Activated CD4-positive, alpha-beta T cell treated with anti-CD3 and anti-CD28 coated beads for 48 hours (primary cell): ENCODE data around the gene RAB25.
"Not testable (repeated sequence)": the region's sequence is repeated elsewhere in the genome, so short reads cannot be mapped to it uniquely, and the experiment has no call there.

Experiments
- DNase-seq: peaks from one replicate; pipeline ENCODE4 v3.0.0-alpha.2; 2020

The RAB25 gene

DNA sequence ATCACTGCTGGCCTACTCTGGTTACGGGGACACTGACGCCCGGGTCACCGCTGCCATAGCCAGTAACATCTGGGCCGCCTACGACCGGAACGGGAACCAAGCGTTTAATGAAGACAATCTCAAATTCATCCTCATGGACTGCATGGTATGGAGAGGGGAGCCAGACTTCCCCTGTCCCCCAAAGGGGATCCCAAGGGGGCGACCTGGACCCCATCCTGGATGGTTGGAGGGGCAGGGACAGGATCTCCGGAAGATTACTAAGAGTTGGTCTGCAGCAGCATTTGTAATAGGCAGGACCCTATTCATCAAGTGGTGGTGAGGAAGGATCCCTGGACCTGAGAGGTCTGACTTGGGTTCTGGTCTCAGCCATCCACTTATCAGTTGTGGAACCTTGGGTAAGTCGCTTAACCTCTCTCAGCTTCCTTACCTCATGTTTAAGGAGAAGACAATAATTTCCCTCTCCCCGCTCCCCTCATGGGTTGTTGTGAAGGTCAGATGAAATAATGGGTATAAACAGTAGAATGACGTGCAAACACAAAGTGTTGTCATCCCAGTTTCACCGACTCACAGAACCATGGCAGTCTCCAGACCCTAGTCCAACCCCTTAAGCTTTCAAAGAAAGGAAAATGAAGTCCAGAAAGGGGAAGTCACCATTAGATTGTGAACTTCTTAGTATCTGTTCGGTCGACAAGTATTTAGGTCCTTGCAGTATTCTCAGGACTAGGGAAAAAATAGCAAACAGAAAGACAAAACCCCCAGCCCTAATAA lies 5.5 kb upstream of the RAB25 start:
- no peak for DNase-seq

DNA sequence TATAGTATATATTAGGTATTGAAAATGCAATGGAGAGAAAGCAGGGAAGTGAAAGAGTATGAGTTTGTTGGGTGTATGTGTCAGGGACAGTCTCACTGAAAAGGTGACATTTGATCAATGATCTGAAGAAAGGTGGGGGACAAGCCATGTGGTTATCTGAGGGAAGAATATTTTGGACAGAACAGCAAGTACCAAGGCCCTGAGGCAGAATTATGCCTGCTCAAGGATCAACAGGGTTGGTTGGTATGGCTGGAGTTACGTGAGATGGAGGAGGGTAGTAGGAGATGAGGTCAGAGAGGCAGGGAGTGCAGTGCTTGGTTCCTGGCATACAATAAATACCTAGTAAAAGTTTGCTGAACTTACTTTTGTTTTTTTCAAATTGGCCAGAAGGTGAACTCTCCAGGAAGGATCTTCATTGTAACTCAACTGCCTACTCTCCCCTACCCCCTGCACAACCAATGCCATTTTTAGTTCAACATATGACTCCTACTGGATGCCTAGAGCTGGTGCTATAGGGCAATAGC lies 4.6 kb upstream of the RAB25 start:
- DNase-seq = no peak

DNA sequence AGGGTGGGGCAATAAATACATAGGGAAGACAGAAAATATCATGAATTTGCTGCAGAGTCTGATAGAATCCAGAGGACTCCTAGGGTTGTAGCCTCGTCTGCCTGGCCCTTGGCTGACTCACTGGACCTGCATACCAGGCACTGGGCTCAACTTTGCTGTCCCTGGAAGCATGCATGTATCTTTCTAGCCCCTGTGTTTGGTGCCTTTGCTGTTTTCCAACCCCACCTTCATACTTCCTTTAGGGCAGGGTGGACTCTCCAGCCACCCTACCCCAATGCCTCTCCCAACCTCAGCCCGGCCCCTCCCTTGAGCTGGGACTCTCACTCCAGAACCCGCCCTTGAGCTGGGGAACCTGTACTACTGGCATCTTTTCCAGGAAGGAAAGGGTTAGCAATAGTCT lies 1.2 kb downstream of the RAB25 start:
- DNase-seq = no peak

GRCh38 chr1:156063997-156064285 lies 3.0 kb downstream of the RAB25 start:
- DNase-seq = no peak

DNA sequence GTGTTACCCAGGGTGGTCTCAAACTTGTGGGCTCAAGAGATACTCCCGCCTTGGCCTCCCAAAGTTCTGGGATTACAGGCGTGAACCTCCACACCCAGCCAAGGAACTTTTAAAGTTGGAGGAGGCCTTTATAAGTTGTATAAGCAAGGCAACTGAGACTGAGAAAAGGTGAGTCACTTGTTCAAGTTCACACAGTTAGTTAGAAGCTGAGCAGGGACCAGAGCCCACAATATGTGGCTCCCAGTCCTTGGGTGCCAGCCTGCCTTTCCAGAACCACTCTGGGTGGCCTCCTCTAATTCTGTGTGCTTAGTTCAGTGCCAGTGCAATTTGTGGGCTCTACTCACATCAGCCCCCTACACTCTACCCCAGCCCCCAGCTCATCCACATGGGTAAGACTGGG lies 3.7 kb downstream of the RAB25 start:
- DNase-seq = no peak

DNA sequence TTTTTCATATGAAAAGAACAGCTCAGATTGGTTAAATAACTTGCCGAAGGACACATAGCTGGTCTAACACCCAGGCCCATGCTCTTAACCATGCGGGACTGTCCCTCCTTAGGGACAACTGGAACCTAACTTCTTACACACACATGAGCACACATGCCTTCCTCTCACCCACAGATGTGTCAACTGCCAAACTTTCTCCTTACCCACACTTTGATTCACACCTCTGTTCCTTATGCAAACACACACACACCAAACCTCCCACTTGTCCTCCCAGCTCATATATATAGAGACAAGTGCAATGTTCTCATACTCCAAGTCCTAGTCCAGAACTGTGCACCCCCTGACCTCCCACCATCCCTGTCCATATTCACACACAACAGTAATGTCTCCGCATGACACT lies 4.3 kb downstream of the RAB25 start:
- no peak for DNase-seq

DNA sequence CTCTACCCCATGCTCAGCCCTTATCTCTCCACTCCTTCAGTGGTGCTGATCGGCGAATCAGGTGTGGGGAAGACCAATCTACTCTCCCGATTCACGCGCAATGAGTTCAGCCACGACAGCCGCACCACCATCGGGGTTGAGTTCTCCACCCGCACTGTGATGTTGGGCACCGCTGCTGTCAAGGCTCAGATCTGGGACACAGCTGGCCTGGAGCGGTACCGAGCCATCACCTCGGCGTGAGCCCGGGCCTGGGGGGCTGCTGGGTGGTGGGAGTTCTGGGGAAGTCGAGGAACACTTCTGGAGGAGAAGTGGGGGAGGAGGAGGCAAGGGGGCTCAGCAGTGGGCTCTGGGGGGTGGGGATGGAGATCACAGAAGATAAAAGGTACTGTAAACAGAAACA lies 4.9 kb downstream of the RAB25 start:
- no peak for DNase-seq

DNA sequence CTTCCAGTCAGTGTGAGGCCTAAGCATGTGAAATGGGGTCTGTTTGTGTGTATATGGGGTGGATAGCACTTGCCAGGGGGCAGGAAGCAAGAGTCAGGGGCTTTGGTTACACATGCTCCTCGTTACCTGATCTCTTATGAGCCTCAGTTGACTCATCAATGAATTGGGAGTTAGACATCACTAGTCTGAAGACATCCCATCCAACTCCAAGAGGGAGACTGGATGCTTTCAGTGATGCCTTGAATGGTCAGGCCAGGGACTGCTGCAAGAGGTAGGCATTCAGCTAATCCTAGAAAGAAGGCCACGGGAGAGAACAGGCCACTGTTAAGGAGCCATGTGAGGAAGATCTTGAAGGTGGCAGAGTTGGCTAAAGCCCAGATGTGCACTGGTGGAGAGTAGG lies 6.3 kb downstream of the RAB25 start:
- no peak for DNase-seq

DNA sequence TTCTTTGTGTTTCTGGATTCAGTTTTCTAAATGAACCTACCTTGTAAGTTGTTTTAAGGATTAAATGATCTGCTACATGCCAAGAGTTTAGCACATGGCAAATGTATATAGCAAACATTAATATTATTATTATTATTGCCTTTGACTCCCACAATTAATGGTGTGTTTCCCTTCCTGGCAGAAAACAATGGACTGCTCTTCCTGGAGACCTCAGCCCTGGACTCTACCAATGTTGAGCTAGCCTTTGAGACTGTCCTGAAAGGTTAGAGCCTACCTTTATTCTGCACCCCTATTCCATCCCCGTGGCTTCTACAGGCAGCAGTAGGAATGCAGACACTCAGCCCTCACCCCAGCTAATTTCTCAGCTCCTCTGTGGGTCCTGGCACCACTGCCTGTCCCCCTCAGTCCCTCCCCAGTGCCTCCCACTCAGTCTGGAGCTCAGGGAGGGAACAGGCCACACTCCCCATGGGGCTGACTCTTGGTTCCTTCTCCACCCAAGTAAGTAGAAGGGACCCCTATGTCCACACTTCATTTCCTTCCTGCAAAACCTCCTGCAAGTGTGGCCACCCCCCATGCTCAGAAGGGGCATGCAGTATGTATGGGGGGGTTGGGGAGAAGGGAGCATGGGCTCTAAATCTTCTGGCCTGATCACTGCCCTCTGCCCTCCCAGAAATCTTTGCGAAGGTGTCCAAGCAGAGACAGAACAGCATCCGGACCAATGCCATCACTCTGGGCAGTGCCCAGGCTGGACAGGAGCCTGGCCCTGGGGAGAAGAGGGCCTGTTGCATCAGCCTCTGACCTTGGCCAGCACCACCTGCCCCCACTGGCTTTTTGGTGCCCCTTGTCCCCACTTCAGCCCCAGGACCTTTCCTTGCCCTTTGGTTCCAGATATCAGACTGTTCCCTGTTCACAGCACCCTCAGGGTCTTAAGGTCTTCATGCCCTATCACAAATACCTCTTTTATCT lies 8.8 kb downstream of the RAB25 start:
- no peak for DNase-seq

DNA sequence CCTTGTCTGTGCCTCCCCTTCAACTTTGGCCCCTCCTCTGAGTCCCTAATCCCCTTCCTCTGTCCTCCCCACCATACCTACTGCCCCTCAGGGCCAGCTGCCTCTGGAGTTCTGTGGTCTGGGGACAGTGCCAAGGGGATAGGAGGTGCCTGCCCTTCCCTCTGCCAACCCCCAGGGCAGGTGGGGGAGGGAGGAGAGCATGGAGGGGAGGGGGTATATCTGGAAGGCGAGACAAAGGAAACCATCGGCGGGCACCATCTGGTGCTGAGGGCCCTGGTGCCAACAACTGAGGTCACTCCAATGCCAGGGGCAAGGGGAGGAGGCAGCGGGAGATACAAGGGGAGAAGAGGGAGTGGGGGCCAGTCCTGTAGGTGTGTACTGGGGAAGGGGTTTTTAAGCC lies 9.6 kb downstream of the RAB25 start:
- DNase-seq = no peak

- DNase-seq = not testable (repeated sequence)
Observed at GRCh38 chr1:156071332-156071816, 10.4 kb downstream of the RAB25 start.

- DNase-seq = no peak
Observed at GRCh38 chr1:156072251-156072650, 11.3 kb downstream of the RAB25 start.

DNA sequence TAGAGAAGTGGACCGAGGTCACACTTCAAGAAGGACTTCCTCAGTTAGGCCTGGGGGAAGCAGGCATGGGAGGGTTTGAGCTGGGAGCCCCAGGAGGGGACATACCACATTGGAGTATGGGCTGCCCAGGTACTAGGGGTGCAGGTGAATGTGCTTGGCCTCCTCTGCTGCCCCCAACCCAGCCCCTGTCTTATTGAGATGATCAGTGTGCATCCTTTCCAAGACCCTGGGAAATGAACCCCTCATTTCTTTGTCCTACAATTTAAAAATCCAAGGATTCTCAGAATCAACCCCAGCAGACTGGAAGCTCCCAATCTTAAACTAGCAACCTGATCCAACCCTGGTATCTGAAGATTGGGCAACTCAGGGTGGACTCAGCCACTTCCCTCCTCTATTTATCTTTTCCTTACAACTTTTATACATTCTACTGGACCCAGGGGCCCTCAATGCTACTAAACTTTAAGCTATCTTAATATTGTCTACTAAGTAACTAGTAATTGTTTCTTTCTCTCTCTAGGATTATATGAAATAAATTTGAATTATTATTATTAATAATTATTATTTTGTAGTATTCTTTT lies 12.2 kb downstream of the RAB25 start:
- DNase-seq = no peak

- DNase-seq = no peak
Observed at GRCh38 chr1:156073740-156074139, 12.8 kb downstream of the RAB25 start.

DNA sequence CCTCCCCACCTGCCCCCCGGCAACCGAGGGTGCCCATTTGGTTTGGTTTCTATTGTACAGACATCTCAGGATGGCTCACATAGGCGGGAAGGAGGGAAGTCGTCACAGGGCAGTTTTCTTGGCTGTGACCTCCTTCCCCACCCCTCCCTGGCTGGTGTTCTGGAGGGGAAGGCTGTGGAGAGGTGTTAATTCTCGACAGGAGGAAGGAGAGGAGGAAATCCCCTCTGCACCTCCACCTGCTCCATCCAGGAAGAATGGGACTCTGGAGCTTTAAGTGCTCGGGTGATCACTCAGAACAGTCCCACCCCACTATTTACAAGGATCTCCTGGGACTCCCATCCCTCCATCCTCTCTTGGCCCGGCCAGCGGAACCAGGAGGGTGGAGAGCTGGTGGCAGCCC lies 13.7 kb downstream of the RAB25 start:
- no peak for DNase-seq

- DNase-seq = no peak
Observed at GRCh38 chr1:156075162-156075561, 14.2 kb downstream of the RAB25 start.

GRCh38 chr1:156075775-156076204 lies 14.8 kb downstream of the RAB25 start:
- no peak for DNase-seq

GRCh38 chr1:156076609-156077429 lies 15.9 kb downstream of the RAB25 start:
- no peak for DNase-seq

DNA sequence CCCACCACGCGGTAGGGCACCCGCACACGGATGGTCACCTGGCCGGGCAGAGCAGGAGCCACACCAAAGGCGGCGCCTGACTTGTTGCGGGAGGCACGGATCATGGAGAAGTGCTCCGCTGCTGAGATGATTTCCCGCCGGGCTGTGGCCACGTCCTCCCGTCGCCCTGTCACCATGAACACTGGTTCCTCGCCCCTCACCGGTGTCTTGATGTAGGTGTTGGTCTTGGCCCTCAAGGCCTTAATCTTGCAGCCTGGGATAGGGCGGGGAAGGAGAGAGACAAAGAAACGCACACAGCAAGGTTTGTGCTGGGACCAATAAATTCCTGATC lies 16.4 kb downstream of the RAB25 start:
- DNase-seq = no peak

DNA sequence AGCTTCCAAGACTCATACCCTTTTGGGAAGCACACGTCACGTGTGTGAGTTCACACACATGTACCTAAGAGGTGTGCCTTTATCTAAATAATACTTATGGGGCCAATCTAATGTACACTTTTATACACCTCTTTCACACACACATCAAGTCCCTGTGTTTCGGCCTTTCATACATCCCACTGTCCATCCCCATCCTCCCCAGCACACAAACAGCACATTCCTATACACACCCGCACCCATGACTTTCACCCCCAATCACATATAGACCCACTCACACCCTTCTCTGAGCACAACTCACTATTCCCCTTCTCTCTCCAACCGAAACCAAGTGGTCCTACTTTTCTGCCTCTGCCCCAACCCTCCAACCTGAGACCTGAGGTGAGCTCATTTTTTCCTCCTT lies 17.8 kb downstream of the RAB25 start:
- no peak for DNase-seq

DNA sequence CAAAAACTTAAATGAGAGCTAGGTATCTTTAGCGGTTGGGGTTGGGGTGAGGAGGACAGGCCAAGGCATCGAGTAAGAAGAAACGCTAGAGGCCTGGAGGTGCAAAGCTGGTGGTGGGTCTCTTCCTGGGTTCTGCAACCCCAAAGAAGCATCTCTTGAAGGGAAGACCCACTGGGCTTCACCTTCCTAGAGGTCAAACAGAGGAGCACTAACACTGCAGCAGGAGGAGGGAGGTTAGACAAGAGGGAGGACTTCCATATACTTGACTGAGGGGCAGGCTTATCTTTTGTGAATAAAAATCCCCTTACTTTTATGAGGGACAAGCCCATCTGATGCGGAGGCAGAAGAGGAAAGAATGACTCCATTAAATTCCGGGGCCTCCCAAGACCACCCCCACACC lies 18.8 kb downstream of the RAB25 start:
- DNase-seq = no peak

- no peak for DNase-seq
Observed at GRCh38 chr1:156080241-156080862, 19.4 kb downstream of the RAB25 start.

DNA sequence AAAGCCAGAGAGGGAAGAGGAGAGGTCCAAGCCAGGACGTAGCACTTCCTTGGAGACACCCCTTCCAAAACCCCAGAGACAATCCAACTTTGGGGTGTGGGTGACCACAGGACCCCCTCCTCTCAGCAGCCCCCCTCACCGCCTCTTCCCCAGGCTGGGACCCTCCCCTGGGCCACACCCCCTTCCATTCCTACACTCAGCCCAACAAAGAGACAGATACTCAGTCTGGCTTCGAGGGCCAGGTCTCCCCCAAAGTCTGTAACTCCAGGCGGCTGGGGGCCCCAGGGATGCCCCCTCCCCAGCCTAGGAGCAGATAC lies 19.9 kb downstream of the RAB25 start:
- no peak for DNase-seq
